ENCODE results near the gene GJB1. TPM values are rescaled to one million over a fixed set of nuclear protein-coding genes. Genes with fewer than 3 reads are reported as not detected.

The GJB1 gene
- total RNA-seq, 4 donors from 2014 or later: 20.9 to 73.3 (median 48.3) TPM

DNA sequence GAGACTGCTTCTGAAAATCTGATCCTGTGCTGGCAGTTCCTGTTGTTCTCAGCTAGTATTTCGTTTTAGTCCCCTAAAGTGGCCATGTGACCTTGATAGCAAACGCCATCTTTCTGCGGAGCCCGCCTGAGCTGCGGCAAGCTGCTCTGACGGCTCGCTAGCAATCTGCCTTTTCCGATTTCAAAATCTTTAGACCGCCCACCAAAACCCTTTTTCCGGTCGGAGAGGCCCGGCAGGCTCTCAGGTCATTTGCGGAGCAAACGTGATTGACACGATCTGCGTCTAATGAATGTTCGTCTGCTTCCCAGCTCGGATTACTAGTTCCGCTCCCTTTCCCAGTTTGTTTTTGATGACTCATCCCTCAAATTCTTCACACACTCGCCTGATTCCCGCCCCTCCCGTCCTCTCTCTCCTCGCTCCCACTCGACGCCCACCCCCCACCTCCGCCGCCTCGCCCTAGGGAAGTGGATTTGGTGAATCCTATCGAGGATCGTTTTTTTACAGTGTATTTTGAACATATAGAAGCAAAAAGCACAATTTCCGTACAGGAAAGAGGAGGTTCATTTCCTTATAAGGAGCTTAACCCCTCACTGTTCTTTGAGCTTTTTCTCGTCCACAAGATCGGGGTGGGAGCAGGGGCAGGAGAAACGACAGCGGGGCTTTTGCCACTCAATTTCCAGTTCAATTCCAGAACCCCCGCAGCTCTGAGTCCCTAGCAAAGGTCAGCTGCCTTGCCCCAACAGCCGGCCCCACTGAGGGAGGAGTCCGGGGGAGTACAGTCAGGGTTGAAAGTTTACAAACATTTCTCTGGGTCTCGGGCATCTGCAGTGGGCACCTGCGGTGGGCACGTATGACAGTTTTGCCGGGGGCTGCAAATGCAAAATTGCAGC is 40.9 kb upstream of the GJB1 start:
- WGBS, 2 donors (ENCODE audit: low coverage in 1 of 2): 42% methylated on average over 42 of the region's 42 CpGs; no CpG with 5 or more reads in 1 of the 2 donors
- in situ Hi-C loops (cut with MboI; ENCODE audit: low pct_ligation_motif_present in 1 of 4, low pct_unique_long_range_greater_than_20kb in 1 of 4, low sequenced_read_pairs in 3 of 4): loop anchor here in 2 of 4 donors (25.0 kb wide), 3 partner anchors 95 to 420 kb away; partner anchors contain the start of gene FOXO4 (in 1 of the 2)

DNA sequence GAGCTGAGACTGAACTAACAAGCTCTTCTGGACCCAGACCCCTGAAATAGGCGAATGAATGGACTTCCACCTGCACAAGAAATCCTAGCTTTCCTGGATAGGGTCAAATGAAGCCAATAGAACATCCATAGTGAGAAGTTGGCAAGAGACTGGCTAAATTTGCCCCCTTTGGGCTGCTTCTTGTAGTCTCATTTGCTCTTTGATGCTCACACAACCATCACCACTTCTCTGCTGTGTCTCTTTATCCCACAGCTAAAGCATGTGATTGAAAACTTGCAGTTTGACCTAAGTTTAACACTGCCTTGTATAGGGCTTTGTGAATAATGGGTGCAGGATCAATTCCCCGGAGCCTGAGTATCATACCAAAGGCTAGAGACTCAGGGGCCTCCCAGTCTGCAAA is 40.2 kb upstream of the GJB1 start:
- H3K27ac ChIP-seq: peak overlapping the region; percentile 75 to 88 (median 84)
- no peaks in the 10 kb centered on the region for H3K36me3 ChIP-seq
- no peak for DNase-seq
- 62% methylated on average over 2 of the region's 2 CpGs; no CpG with 5 or more reads in 1 of the 2 donors for WGBS, 2 donors (ENCODE audit: low coverage in 1 of 2)
- in situ Hi-C loops (cut with MboI; ENCODE audit: low pct_ligation_motif_present in 1 of 4, low pct_unique_long_range_greater_than_20kb in 1 of 4, low sequenced_read_pairs in 3 of 4): loop anchor here in 2 of 4 donors (25.0 kb wide), 3 partner anchors 96 to 421 kb away; partner anchors contain the start of gene FOXO4 (in 1 of the 2)
- TF ChIP-seq, protein P1, sequence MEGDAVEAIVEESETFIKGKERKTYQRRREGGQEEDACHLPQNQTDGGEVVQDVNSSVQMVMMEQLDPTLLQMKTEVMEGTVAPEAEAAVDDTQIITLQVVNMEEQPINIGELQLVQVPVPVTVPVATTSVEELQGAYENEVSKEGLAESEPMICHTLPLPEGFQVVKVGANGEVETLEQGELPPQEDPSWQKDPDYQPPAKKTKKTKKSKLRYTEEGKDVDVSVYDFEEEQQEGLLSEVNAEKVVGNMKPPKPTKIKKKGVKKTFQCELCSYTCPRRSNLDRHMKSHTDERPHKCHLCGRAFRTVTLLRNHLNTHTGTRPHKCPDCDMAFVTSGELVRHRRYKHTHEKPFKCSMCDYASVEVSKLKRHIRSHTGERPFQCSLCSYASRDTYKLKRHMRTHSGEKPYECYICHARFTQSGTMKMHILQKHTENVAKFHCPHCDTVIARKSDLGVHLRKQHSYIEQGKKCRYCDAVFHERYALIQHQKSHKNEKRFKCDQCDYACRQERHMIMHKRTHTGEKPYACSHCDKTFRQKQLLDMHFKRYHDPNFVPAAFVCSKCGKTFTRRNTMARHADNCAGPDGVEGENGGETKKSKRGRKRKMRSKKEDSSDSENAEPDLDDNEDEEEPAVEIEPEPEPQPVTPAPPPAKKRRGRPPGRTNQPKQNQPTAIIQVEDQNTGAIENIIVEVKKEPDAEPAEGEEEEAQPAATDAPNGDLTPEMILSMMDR (IDR thresholded peaks at IDR 0.05): no peak
- TF ChIP-seq POLR2A (IDR thresholded peaks at IDR 0.05) (no peak), POLR2AphosphoS5 (IDR thresholded peaks at IDR 0.05) (no peak), EP300 (IDR thresholded peaks at IDR 0.05; ENCODE audit: low read depth) (no peak)
- intact Hi-C loops (cut with DNase I; ENCODE audit: low total_unique reads): no loop called here
- no peaks in the 10 kb centered on the region for H3K27me3 ChIP-seq
- H3K4me3 ChIP-seq: peak overlapping the region in 2 of 4 donors; percentile 32 to 51
- H3K9me3 ChIP-seq: no peaks in the 10 kb centered on the region
- peaks cover 0 to 10% (median 0%) of the 10 kb centered on the region in 4 donors for H3K4me1 ChIP-seq

More for the DNA sequence above, 40.9 kb upstream of the GJB1 start:
- Histone ChIP-seq H3K36me3 (no peaks in the 10 kb centered on the region), H3K9me3 (no peaks in the 10 kb centered on the region), H3K27ac (peak overlapping the region; percentile 75 to 89 (median 86)), H3K27me3 (no peaks in the 10 kb centered on the region), H3K4me3 (peak overlapping the region in 3 of 4 donors; percentile 24 to 51 (median 34)), H3K4me1 (peaks cover 0 to 10% (median 0%) of the 10 kb centered on the region in 4 donors)
- TF ChIP-seq POLR2A (IDR thresholded peaks at IDR 0.05) (peak; percentile 75), POLR2AphosphoS5 (IDR thresholded peaks at IDR 0.05) (peak; percentile 72 to 92 (median 84)), EP300 (IDR thresholded peaks at IDR 0.05; ENCODE audit: low read depth) (no peak)
- peak; percentile 88 for DNase-seq
- intact Hi-C loops (cut with DNase I; ENCODE audit: low total_unique reads): no loop called here

DNA sequence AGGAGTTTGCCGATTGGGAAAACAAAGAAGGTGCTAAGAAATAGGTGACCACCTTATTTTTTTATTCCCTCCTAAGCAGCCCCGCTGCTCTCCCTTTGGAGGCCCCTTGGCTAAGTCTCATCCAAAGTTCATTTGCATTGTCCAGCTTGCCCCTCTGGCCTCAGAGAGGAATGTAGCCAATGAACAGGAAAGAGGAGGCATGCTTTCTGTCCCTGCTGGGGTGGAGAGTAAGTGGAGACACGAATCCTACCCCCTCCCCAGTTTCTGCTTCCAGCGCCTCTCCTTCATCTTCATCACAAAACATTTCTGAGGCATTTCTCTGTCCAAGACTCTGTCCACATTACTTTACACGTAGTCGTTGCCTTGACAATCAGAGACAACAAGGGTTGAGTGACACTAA is 39.7 kb upstream of the GJB1 start:
- 68 to 100% methylated on average over 1 to 6 of the region's 6 CpGs for WGBS, 2 donors (ENCODE audit: low coverage in 1 of 2)
- intact Hi-C loops (cut with DNase I; ENCODE audit: low total_unique reads) (no loop called here), in situ Hi-C loops (cut with MboI; ENCODE audit: low pct_ligation_motif_present in 1 of 4, low pct_unique_long_range_greater_than_20kb in 1 of 4, low sequenced_read_pairs in 3 of 4) (loop anchor here in 2 of 4 donors (25.0 kb wide), 3 partner anchors 96 to 421 kb away; partner anchors contain the start of gene FOXO4 (in 1 of the 2))
- Histone ChIP-seq H3K9me3 (no peaks in the 10 kb centered on the region), H3K36me3 (no peaks in the 10 kb centered on the region), H3K27me3 (no peaks in the 10 kb centered on the region), H3K4me3 (no peak overlapping the region), H3K27ac (peak overlapping the region in 3 of 4 donors; percentile 75 to 84 (median 84)), H3K4me1 (peaks cover 0 to 10% (median 0%) of the 10 kb centered on the region in 4 donors)
- TF ChIP-seq POLR2A (IDR thresholded peaks at IDR 0.05) (no peak), POLR2AphosphoS5 (IDR thresholded peaks at IDR 0.05) (no peak), EP300 (IDR thresholded peaks at IDR 0.05; ENCODE audit: low read depth) (no peak)
- TF ChIP-seq, protein P1 (IDR thresholded peaks at IDR 0.05): no peak
- DNase-seq: no peak

DNA sequence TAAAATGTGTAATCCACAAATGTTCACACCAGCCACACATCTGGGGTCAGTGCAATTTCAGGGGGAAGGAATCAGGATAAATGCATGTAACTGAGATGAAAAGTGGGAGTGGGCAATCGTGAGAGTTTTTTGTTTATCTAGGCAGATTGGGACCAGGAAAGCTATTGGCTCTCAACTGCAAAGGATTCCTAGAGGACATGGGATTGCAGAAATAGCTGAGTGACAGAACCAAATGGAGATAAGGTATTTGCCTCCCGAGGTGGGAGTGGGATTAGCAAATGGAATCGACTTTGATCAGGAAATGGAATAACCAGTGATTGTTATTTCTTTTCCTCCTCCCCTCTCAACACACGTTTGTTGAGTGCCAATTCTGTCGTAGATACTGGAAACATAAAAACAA is 38.9 kb upstream of the GJB1 start:
- Histone ChIP-seq H3K4me3 (no peak overlapping the region), H3K36me3 (no peaks in the 10 kb centered on the region), H3K27ac (no peak overlapping the region), H3K4me1 (peaks cover 0 to 10% (median 0%) of the 10 kb centered on the region in 4 donors), H3K27me3 (no peaks in the 10 kb centered on the region), H3K9me3 (no peaks in the 10 kb centered on the region)
- in situ Hi-C loops (cut with MboI; ENCODE audit: low pct_ligation_motif_present in 1 of 4, low pct_unique_long_range_greater_than_20kb in 1 of 4, low sequenced_read_pairs in 3 of 4) (loop anchor here in 2 of 4 donors (25.0 kb wide), 3 partner anchors 97 to 422 kb away; partner anchors contain the start of gene FOXO4 (in 1 of the 2)), intact Hi-C loops (cut with DNase I; ENCODE audit: low total_unique reads) (no loop called here)
- no peak for DNase-seq
- TF ChIP-seq, protein P1 (IDR thresholded peaks at IDR 0.05): no peak
- TF ChIP-seq EP300 (IDR thresholded peaks at IDR 0.05; ENCODE audit: low read depth) (no peak), POLR2A (IDR thresholded peaks at IDR 0.05) (no peak), POLR2AphosphoS5 (IDR thresholded peaks at IDR 0.05) (no peak)
- WGBS, 2 donors (ENCODE audit: low coverage in 1 of 2): 54 to 67% methylated on average over 5 of the region's 5 CpGs
